GM04504 (cell line): ENCODE data around the gene HSCB.
"Not testable (repeated sequence)": the region's sequence is repeated elsewhere in the genome, so short reads cannot be mapped to it uniquely, and the experiment has no call there.

Source experiments
- DNase-seq: peaks from one replicate; pipeline ENCODE4 v3.0.0-alpha.2; 2012; ENCODE audit warnings: low read depth

Gene HSCB, protein sequence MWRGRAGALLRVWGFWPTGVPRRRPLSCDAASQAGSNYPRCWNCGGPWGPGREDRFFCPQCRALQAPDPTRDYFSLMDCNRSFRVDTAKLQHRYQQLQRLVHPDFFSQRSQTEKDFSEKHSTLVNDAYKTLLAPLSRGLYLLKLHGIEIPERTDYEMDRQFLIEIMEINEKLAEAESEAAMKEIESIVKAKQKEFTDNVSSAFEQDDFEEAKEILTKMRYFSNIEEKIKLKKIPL

DNA sequence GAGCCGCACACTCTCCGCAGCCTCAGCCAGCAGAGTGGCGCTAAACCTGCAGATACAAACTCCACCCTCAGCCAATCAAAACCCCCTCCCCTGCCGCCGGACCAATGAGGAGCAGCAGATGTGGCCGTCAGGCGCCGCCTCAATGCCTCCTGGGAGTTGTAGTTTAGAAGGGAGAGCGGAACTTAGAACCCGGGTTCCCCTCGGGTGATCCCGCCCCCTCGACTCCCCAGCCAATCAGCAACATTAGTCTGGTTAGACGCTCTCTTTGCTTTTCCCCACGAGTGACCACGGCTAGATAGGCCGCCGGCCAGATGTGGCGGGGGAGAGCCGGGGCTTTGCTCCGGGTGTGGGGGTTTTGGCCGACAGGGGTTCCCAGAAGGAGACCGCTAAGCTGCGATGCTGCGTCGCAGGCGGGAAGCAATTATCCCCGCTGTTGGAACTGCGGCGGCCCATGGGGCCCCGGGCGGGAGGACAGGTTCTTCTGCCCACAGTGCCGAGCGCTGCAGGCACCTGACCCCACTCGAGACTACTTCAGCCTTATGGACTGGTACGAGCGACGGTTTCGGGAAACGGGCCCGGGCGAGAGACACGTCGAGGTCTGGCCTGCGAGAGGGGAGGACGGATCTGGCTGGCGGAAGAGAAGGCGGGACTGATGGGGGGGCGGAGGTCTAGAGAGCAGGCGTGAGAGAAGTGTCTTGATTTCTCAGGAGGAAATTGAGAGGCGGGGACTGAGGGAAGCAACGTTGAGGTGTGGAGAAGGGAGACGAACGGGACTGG lies at the start of gene HSCB, which contains the start of gene CHEK2:
Gene HSCB (plus strand): TSS at position 255 of the 777 bp plus-strand sequence. CDS start 57 bp downstream, at position 312.
Gene CHEK2 (minus strand): TSS at position 36 of the 777 bp plus-strand sequence. CDS start 7,099 bp downstream, outside the sequence.
- peak; percentile 96 for DNase-seq

DNA sequence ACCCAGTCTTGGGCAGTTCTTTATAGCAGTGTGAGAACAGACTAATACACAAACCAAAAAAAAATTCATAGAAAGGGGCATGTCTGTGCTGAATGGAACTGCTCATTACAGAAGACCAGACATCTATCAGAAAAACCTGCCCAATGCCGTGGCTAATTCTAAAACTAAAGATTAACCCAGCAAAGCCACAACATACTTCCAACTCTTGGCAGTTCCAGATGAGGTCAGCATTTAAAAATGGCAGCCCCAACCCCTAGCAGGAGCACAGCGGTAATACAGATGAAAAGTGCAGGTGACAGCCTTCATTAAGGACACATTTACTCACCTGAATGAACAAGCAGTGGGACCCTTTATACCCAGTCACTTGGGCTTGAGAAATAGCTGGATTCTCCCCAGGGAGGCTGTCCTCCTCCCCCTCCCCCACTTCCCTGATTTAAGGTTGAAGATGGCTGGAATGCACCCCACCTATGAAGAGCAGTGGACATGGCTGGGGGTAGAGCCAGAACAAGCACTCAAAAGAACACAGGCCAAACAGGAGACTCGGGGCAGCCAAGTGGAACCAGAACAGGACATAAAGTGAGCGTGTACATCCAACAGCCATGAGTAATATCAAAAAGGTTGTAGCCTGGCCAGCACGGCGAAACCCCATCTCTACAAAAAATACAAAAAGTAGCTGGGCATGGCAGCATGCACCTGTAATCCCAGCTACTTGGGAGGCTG lies 48.6 kb upstream of the HSCB start:
- not testable (repeated sequence) for DNase-seq

- DNase-seq, result no peak
These were observed 38.9 kb upstream of the HSCB start for GRCh38 chr22:28702891-28703290.

DNA sequence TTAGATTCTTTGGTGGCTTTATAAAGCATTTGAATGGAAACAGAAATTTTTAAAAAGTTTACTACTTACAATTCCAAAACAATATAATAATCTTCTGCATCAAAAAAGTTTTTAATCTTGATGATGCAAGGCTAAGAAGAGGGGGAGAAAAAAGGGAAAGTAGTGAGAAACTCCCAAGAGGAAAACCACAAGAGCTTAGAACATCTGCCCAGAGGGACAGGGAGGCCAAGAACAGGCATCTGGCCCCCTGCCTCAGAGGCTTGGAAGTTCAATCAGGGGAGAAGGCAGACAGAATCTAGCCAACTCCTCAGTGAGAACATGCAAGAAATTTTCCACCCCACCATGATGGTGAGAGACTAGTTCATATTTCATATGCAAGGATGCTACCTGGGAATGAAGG lies 38.4 kb upstream of the HSCB start:
- no peak for DNase-seq

DNA sequence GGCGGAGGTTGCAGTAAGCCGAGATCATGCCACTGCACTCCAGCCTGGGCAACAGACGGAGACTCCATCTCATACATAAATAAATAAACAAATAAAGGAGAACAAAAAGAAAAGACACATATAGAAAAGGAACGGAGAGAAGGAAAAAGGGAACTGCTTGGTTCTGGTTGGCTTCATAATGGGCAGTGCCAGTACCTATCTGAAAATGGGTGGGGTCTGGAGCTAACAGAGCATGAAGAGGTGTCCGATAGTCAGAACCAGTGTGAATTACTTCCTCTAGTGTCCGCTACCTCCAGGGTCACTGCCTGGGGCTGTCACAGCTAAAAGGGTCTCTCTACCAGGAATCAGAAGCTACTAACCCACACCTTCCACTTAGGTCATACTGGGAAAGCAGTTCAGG lies 35.0 kb upstream of the HSCB start:
- DNase-seq, result no peak

- DNase-seq, result no peak
These were observed 31.7 kb upstream of the HSCB start for GRCh38 chr22:28710107-28710506.

- DNase-seq, result peak; percentile 58
These were observed 31.2 kb upstream of the HSCB start for GRCh38 chr22:28710576-28711191.

DNA sequence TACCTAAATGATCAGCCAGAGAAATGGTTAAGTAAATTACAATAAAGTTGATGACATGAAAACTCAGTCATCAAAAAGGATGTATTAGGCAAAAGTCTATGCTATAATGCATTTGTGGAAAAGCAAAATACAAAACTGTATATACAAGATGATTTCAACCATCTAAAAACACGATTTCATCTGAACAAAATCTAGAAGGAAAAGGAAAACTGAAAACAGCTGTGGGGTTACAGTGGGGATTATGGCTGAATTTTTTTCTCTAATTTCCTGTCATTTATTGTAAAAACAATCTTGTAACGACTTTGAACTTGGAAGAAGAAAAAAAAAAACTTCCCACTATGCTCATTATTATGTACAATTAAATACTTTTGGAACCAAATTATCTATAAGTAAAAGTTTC lies 30.5 kb upstream of the HSCB start:
- no peak for DNase-seq

GRCh38 chr22:28711820-28712777 lies 29.7 kb upstream of the HSCB start:
- peak; percentile 93 for DNase-seq

DNA sequence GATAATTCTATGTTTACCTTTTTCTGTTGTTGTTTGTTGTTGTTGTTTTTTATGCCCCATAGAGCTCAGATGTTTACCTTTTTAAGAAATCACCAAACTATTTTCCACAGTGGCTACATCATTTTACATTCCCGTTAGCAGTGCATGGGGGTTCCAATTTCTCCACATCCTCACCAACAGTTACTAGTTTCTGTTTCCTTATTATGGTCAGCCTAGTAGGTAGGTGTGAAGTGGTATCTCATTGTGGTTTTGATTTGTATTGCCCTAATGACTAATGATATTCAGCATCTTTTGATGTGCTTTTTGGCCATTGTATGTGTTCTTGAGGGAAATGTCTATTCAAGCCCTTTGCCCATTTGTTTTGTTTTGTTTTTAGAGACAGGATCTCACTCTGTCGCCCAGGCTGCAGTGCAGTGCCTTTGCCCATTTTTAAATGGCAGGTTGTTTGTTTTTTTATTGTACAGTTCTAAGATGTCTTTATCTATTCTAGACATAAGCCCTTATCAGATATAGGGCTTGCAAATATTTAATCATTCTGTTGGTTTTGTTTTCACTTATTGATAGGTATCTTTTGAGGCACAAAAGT lies 27.7 kb upstream of the HSCB start:
- DNase-seq, result no peak

DNA sequence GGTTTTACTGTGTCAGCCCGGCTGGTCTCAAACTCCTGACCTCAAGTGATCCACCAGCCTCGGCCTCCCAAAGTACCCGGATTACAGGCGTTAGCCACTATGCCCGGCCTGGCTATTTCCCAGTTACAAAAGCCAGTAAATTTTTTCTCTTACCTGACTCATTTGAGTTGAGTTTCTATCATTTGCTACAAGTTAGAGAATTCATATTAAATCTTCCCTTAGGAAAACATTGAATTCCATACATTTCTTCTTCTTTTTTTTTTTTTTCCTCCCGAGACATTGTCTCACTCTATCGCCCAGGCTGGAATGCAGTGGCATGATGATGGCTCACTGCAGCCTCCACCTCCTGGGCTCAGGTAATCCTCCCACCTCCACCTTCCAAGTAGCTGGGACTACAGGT lies 26.2 kb upstream of the HSCB start:
- DNase-seq, result no peak

DNA sequence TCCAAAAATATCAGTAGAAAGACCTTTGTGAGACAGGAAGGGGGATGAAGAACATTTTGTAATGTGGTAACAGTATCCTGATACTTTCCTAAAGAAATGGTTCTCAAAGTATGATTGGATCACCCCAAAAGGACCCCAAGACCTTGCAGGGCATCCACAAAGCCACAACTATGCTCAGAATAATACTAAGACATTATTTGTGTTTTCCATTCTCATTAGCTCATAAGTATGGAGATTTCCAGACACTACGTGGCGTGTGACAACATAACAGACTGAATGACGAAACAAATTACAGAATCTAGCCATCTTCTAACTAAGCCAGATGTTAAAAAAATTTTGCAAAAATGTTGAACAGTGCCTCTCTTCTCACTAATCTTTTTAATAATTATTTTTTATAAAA lies 25.2 kb upstream of the HSCB start:
- no peak for DNase-seq

- no peak for DNase-seq
These were observed 23.8 kb upstream of the HSCB start for GRCh38 chr22:28718044-28718443.

GRCh38 chr22:28728002-28728401 lies 13.8 kb upstream of the HSCB start:
- DNase-seq, result no peak

DNA sequence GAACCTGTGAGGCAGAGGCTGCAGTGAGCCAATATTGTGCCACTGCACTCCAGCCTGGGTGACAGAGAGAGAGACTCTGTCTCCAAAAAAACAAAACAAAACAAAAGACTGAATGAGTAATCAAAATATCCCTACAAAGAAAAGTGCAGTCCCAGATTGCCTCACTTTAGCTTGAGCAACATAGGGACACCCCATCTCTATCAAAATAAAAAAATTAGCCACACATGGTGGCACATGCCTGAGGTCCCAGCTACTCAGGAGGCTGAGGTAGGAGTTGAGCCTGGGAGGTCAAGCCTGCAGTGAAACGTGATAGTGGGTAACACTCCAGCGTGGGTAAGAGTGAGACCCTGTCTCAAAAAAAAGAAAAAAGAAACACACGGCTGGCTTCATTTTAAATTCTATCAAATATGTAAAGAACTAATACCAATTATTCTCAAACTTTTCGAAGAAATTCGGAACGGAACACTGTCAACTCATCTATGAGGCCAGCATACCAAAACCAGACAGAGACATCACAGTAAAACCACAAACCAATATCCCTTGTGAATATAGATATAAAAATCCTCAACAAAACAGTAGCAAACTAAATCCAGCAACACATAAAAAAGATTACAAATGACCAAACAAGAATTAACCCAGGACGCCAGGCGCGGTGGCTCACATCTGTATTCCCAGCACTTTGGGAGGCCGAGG lies 13.1 kb upstream of the HSCB start:
- DNase-seq, result no peak

- DNase-seq, result no peak
These were observed 11.7 kb upstream of the HSCB start for GRCh38 chr22:28730179-28730578.

DNA sequence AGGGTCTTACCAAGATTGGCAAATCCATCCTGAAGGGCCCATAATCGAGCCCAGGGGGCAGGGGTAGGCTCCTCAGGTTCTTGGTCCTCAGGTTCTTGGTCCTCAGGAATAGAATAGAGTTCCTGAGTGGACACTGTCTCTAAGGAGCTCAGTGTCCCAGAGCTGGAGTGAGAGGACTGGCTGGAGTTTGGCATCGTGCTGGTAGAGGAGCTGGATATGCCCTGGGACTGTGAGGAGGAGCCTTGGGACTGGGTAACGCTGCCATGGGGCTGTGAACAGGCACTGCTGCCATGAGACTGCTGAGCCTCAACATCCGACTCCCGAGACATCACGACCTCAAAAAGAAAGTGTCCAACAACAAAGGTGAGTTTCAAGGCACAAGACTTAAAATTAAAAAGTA lies 7.4 kb upstream of the HSCB start:
- no peak for DNase-seq

DNA sequence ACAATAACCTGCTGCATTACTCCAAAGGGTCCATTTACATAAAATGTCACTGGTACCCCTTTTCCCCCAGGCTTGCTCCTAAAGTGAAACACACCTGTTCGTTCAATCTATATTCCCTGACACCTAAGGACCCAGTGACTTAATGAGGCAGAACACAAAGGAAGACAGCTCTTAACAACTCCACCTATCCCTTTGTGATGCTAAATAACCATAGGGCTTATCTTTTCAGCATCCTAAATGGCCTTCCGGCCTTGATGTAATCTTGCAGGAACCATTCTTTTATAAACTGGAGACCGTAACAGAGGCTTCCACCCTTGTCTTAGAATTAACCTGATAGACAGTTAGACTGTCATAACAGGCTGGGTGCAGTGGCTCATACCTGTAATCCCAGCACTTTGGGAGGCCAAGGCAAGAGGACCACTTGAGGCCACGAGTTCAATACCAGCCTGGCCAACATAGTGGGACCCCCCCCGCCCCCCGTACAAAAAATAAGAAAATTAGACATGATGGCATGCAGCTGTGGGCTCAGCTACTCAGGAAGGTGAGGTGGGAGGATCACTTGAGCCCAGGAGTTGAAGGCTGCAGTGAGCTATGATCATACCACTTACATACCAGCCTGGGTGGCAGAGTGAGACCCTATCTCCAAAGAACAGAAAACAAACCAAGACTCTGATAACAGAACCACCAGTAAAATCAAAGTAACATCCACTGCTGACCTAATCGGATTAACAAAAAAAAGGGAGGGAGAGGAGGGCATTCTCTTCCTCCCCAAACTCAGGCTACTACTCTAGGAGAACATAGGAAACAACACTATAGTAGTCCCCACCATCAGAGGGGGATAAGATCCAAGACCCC lies 5.3 kb upstream of the HSCB start:
- no peak for DNase-seq

- DNase-seq, result no peak
These were observed 4.1 kb upstream of the HSCB start for GRCh38 chr22:28737701-28738100.
